CD4-positive, alpha-beta T cell treated with Interleukin-17A for 4 hours (primary cell): ENCODE results near the gene EPSTI1.
"Not testable (repeated sequence)": the region's sequence is repeated elsewhere in the genome, so short reads cannot be mapped to it uniquely, and the experiment has no call there.

Source experiments
- DNase-seq: peaks from one replicate; pipeline ENCODE4 v3.0.0-alpha.2; 2020; ENCODE audit warnings: mixed read lengths

The EPSTI1 gene

GRCh38 chr13:43005460-43006236 lies 13.6 kb upstream of the EPSTI1 start:
- DNase-seq = no peak

GRCh38 chr13:43003729-43004128 lies 11.7 kb upstream of the EPSTI1 start:
- DNase-seq = no peak

GRCh38 chr13:43003010-43003409 lies 11.0 kb upstream of the EPSTI1 start:
- no peak for DNase-seq

GRCh38 chr13:43002021-43002420 lies 10.0 kb upstream of the EPSTI1 start:
- DNase-seq = no peak

- no peak for DNase-seq
Measured at GRCh38 chr13:43000676-43001075, 8.6 kb upstream of the EPSTI1 start.

GRCh38 chr13:42999491-42999890 lies 7.5 kb upstream of the EPSTI1 start:
- DNase-seq = no peak

GRCh38 chr13:42997381-42997780 lies 5.3 kb upstream of the EPSTI1 start:
- no peak for DNase-seq

GRCh38 chr13:42996584-42996983 lies 4.5 kb upstream of the EPSTI1 start:
- DNase-seq = peak; percentile 31

GRCh38 chr13:42994878-42995277 lies 2.8 kb upstream of the EPSTI1 start:
- no peak for DNase-seq

- peak; percentile 37 for DNase-seq
Measured at GRCh38 chr13:42992764-42993122, 702 bp upstream of the EPSTI1 start.

GRCh38 chr13:42991233-42991897 lies 676 bp downstream of the EPSTI1 start:
- DNase-seq = not testable (repeated sequence)

GRCh38 chr13:42990291-42991232 lies 1.5 kb downstream of the EPSTI1 start:
- DNase-seq = no peak

GRCh38 chr13:42986176-42986574 lies 5.9 kb downstream of the EPSTI1 start:
- no peak for DNase-seq

GRCh38 chr13:42985312-42986175 lies 6.5 kb downstream of the EPSTI1 start:
- DNase-seq = no peak

- DNase-seq = no peak
Measured at GRCh38 chr13:42984691-42985090, 7.3 kb downstream of the EPSTI1 start.

- DNase-seq = no peak
Measured at GRCh38 chr13:42984026-42984425, 8.0 kb downstream of the EPSTI1 start.

- DNase-seq = no peak
Measured at GRCh38 chr13:42981853-42982252, 10.2 kb downstream of the EPSTI1 start.

GRCh38 chr13:42981317-42981716 lies 10.7 kb downstream of the EPSTI1 start:
- no peak for DNase-seq

GRCh38 chr13:42977219-42977659 lies 14.8 kb downstream of the EPSTI1 start:
- DNase-seq = no peak

GRCh38 chr13:42976066-42976465 lies 16.0 kb downstream of the EPSTI1 start:
- DNase-seq = no peak

GRCh38 chr13:42973581-42973980 lies 18.5 kb downstream of the EPSTI1 start:
- no peak for DNase-seq

GRCh38 chr13:42971691-42972347 lies 20.2 kb downstream of the EPSTI1 start:
- DNase-seq = no peak
